Kidney tubule cell (primary cell): Measurements from ENCODE around the gene LRRC26.

ENCODE experiments used
- DNase-seq: peaks from one replicate; pipeline ENCODE4 v3.0.0-alpha.2; 2018; ENCODE audit warnings: low spot score

Gene LRRC26

GRCh38 chr9:137166380-137167229, 3.2 kb downstream of the LRRC26 start:
- no peak for DNase-seq

- no peak for DNase-seq
Measured at GRCh38 chr9:137165250-137165836, 4.5 kb downstream of the LRRC26 start.

- no peak for DNase-seq
Measured at GRCh38 chr9:137164370-137165249, 5.2 kb downstream of the LRRC26 start.

- DNase-seq = no peak
Measured at GRCh38 chr9:137163805-137164204, 6.0 kb downstream of the LRRC26 start.

GRCh38 chr9:137163365-137163715, 6.5 kb downstream of the LRRC26 start:
- DNase-seq = peak; percentile 11

- peak; percentile 23 for DNase-seq
Measured at GRCh38 chr9:137162505-137163364, 7.1 kb downstream of the LRRC26 start.

GRCh38 chr9:137161558-137162486, 8.0 kb downstream of the LRRC26 start:
- no peak for DNase-seq

GRCh38 chr9:137160716-137161557, 8.9 kb downstream of the LRRC26 start:
- no peak for DNase-seq

- DNase-seq = no peak
Measured at GRCh38 chr9:137160054-137160425, 9.8 kb downstream of the LRRC26 start.

GRCh38 chr9:137159105-137160053, 10.5 kb downstream of the LRRC26 start:
- no peak for DNase-seq

GRCh38 chr9:137158625-137159024, 11.2 kb downstream of the LRRC26 start:
- DNase-seq = no peak

- DNase-seq = no peak
Measured at GRCh38 chr9:137157618-137158415, 12.0 kb downstream of the LRRC26 start.

GRCh38 chr9:137156567-137157375, 13.1 kb downstream of the LRRC26 start:
- peak; percentile 22 for DNase-seq

GRCh38 chr9:137152844-137153405, 16.9 kb downstream of the LRRC26 start:
- DNase-seq = no peak

GRCh38 chr9:137150617-137151457, 19.0 kb downstream of the LRRC26 start:
- DNase-seq = peak; percentile 43
